GM12872 (cell line): ENCODE measurements around the gene USP10.

Experiments
- CTCF ChIP-seq: IDR thresholded peaks from 3 replicates; pipeline ENCODE4 v1.5.1; 2011; ENCODE audit warnings: low read depth, mild to moderate bottlenecking, low read length, moderate library complexity; ENCODE audit not compliant: insufficient read depth

The USP10 gene

GRCh38 chr16:84692451-84693214 lies 7.2 kb upstream of the USP10 start:
- TF ChIP-seq CTCF = no peak

DNA sequence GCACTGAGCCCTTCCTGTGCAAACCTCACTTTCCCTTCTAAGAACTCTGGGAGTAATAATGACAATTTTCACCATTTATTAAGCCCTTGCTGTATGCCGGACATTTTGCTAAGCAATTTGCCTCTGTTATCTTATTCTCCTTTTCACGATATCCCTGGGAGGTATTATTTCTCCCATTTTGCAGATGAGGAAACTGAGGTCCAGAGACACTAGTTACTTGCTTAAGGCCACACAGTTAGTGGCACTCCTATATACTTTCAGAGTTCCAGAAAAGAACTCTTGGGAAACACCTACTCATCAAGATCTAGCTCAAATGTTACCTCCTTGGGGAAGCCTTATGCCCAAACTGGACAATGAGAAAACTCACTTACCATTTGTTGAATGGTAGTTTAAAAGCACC lies 4.8 kb upstream of the USP10 start:
- TF ChIP-seq CTCF = no peak

DNA sequence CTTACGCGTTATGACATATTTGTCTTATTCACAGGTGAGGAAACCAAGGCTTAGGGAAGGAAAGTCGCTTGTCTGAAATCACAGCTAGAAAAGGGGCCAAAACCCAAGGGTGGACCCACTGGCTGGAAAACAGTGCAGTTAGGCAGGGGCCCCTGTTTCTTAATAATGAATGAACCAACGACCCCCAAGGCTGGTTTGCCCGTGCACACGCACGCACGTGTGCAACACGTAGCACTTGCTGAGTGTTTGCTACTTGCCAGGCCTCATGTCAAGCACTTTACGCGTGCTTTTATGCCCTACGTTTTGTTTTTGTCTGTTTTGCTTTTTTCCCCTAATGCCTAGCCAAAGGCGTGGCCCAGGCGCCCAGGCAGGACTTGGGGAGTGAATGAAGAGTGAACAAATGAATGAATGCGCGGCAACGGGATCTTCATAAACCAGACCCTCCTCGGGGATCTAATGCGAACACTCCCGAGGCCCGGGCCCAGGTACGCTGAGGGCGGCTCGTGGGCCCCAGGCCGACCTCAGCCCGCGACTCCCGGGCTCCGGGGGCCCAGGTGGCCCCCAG lies 571 bp upstream of the USP10 start:
- no peak for TF ChIP-seq CTCF

GRCh38 chr16:84700446-84701300 lies 873 bp downstream of the USP10 start:
- TF ChIP-seq CTCF = no peak

DNA sequence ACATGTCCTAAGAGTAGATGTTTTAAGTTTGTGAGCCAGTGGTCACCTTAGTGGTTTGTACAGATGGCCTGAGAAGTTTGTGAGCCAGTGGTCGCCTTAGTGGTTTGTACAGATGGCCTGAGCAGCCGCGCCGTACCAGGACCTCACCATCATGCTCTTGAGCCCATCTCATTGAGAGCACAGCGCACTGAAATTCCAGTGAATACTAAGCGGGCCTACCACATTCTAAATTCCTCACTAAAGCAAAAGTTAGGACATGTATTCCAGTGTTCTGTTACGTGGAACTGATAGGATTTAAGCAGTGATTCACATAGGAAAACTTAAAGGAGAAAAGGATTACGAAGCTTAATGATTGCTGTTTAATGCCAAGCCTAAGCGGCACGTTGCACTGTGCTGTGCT lies 3.9 kb downstream of the USP10 start:
- TF ChIP-seq CTCF = no peak

DNA sequence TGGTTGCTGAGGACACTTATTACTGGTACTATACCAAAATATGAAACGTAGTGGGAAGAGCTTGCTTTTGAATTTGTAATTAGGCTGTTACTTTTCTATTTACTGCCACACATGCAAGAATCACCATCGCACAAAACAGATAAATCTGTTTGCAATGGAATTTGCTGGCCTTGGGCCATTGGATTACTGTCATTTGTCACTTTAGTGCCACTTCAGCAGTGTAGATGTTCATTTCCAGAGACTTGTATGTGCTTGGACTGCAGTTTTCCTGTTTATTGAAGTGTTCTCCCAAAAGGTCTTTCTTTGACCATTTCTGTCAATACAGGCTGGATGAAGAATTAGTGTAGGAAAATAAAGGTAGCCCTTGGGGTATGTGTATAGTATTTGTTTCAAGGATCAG lies 4.5 kb downstream of the USP10 start:
- TF ChIP-seq CTCF = no peak

- TF ChIP-seq CTCF = no peak
Observed at GRCh38 chr16:84706856-84707255, 7.1 kb downstream of the USP10 start.
